CD14-positive monocyte (primary cell): ENCODE data around the gene ZNF653. TPM values are rescaled to one million over a fixed set of nuclear protein-coding genes. Genes with fewer than 3 reads are reported as not detected.
A peak's percentile ranks its signal among the peaks of the same experiment; 100 is the strongest.

Experiments
- DNase-seq, 3 donors: peaks; one replicate each; pipeline ENCODE4 v3.0.0-alpha.2; 2011 to 2022
- H2AFZ ChIP-seq: 2 replicates; pipeline ENCODE4 v1.6.0; 2012; ENCODE audit warnings: mild to moderate bottlenecking, low read depth, low read length, inconsistent platforms; ENCODE audit not compliant: insufficient read depth, poor library complexity, severe bottlenecking
- H3K27ac ChIP-seq, 2 donors: 1 replicate in 1 of 2; 2 replicates in 1 of 2; pipeline ENCODE4 v1.5.1; 2012 to 2013; ENCODE audit warnings: low read length in 2 of 2, control low read depth in 1 of 2, inconsistent platforms in 1 of 2, low read depth in 1 of 2, mild to moderate bottlenecking in 1 of 2
- H3K27me3 ChIP-seq, 2 donors: one replicate each; pipeline versions ENCODE4 v1.6.0 to v1.6.1; 2011 to 2013; ENCODE audit warnings: low read length in 2 of 2; ENCODE audit not compliant: control insufficient read depth in 2 of 2, insufficient read depth in 2 of 2
- H3K36me3 ChIP-seq, 2 donors: replicated peaks in 1 of 2; 1 replicate in 1 of 2; 2 replicates in 1 of 2; pipeline versions ENCODE4 v1.5.1 to v1.6.1; 2012 to 2013; ENCODE audit warnings: low read length in 2 of 2, control low read depth in 1 of 2, inconsistent platforms in 1 of 2, mild to moderate bottlenecking in 1 of 2; ENCODE audit not compliant: insufficient read depth in 2 of 2, control insufficient read depth in 1 of 2
- H3K4me1 ChIP-seq, 2 donors: 1 replicate in 1 of 2; 2 replicates in 1 of 2; pipeline versions ENCODE4 v1.5.1 to v1.6.1; 2012 to 2013; ENCODE audit warnings: low read length in 2 of 2, control low read depth in 1 of 2, inconsistent platforms in 1 of 2, mild to moderate bottlenecking in 1 of 2, moderate library complexity in 1 of 2; ENCODE audit not compliant: insufficient read depth in 2 of 2, control insufficient read depth in 1 of 2
- H3K4me2 ChIP-seq: replicated peaks from 2 replicates; pipeline ENCODE3; 2012; ENCODE audit warnings: low read length, moderate library complexity, mild to moderate bottlenecking; ENCODE audit not compliant: poor library complexity, severe bottlenecking; ENCODE audit errors: extremely low read depth
- H3K4me3 ChIP-seq, 3 experiments: fragments of 200-600 bp in 1 of 3; sonication (generic) in 1 of 3; replicated peaks in 1 of 3; 1 replicate in 2 of 3; 2 replicates in 1 of 3; pipeline ENCODE4 v1.5.1; 2011 to 2013; ENCODE audit warnings: low read length in 3 of 3, mild to moderate bottlenecking in 3 of 3, control low read depth in 2 of 3, low read depth in 2 of 3, inconsistent platforms in 1 of 3, moderate library complexity in 1 of 3
- H3K79me2 ChIP-seq: 2 replicates; pipeline ENCODE4 v1.6.0; 2012; ENCODE audit warnings: mild to moderate bottlenecking, control low read depth, inconsistent platforms, low read length, moderate library complexity; ENCODE audit not compliant: insufficient read depth
- H3K9ac ChIP-seq: 2 replicates; pipeline ENCODE4 v1.6.0; 2017; ENCODE audit warnings: low read length, mild to moderate bottlenecking; ENCODE audit not compliant: insufficient read depth, poor library complexity, severe bottlenecking
- H3K9me3 ChIP-seq, 2 donors: replicated peaks in 1 of 2; 1 replicate in 1 of 2; 2 replicates in 1 of 2; pipeline versions ENCODE4 v1.5.1 to v1.6.1; 2012 to 2013; ENCODE audit warnings: low read length in 2 of 2, control low read depth in 1 of 2; ENCODE audit not compliant: control insufficient read depth in 1 of 2, insufficient read depth in 1 of 2
- H4K20me1 ChIP-seq: 2 replicates; pipeline ENCODE4 v1.6.0; 2012; ENCODE audit warnings: mild to moderate bottlenecking, low read length, control low read depth, moderate library complexity; ENCODE audit not compliant: insufficient read depth
- H3K27ac Mint-ChIP-seq, 7 donors: one replicate each; pipeline ENCODE4 v1.8.0; 2020; ENCODE audit warnings: mild to moderate bottlenecking in 7 of 7, mixed read lengths in 7 of 7, moderate library complexity in 6 of 7, inconsistent platforms in 2 of 7
- H3K27me3 Mint-ChIP-seq, 3 donors: one replicate each; pipeline ENCODE4 v1.8.0; 2021 to 2022; ENCODE audit warnings: low read depth in 3 of 3, mild to moderate bottlenecking in 3 of 3, mixed read lengths in 3 of 3, moderate library complexity in 3 of 3, inconsistent platforms in 1 of 3
- H3K36me3 Mint-ChIP-seq, 2 donors: one replicate each; pipeline ENCODE4 v1.8.0; 2020; ENCODE audit warnings: mixed read lengths in 2 of 2, inconsistent platforms in 1 of 2, mild to moderate bottlenecking in 1 of 2
- H3K4me1 Mint-ChIP-seq: one replicate; pipeline ENCODE4 v1.8.0; 2020; ENCODE audit warnings: mild to moderate bottlenecking, mixed read lengths
- H3K4me3 Mint-ChIP-seq, 2 donors: one replicate each; pipeline ENCODE4 v1.8.0; 2020; ENCODE audit warnings: mild to moderate bottlenecking in 2 of 2, mixed read lengths in 2 of 2, moderate library complexity in 1 of 2
- H3K9me3 Mint-ChIP-seq, 7 donors: one replicate each; pipeline ENCODE4 v1.8.0; 2020 to 2022; ENCODE audit warnings: mixed read lengths in 7 of 7, mild to moderate bottlenecking in 6 of 7, moderate library complexity in 6 of 7, inconsistent platforms in 2 of 7
- WGBS: methylation state at CpG from one replicate; pipeline ENCODE4 v1.1.5; 2013; ENCODE audit warnings: missing lambda C conversion rate; ENCODE audit not compliant: insufficient coverage; 5-methylcytosine and 5-hydroxymethylcytosine counted together
- intact Hi-C, 2 donors: fragments of 100-400 bp; cut with micrococcal nuclease; formaldehyde crosslinking; loops; one replicate each; pipeline versions ENCODE4 v1.15.0 to v1.15.1; 2023
- polyA plus RNA-seq, 3 donors: library from polyadenylated mRNA; depleted of rRNA in 1 of 3; unstranded in 2 of 3; stranded (reverse) in 1 of 3; fragments of 300-500 nt in 2 of 3; fragments of >200 nt in 1 of 3; fragmentation: Illumina TruSeq in 2 of 3; gene quantifications; 1 replicate in 2 of 3; 2 replicates in 1 of 3; pipeline ENCODE4 v1.2.3, GENCODE V29; 2012 to 2021
- TF ChIP-seq, protein P1 (sequence below): fragments of 200-600 bp; IDR thresholded peaks from one replicate; pipeline ENCODE4 v1.8.0; 2022; ENCODE audit warnings: antibody characterized with exemption, mild to moderate bottlenecking

Gene ZNF653
- polyA plus RNA-seq, 3 donors, result 0.88 to 8.1 (median 1.2) TPM

DNA sequence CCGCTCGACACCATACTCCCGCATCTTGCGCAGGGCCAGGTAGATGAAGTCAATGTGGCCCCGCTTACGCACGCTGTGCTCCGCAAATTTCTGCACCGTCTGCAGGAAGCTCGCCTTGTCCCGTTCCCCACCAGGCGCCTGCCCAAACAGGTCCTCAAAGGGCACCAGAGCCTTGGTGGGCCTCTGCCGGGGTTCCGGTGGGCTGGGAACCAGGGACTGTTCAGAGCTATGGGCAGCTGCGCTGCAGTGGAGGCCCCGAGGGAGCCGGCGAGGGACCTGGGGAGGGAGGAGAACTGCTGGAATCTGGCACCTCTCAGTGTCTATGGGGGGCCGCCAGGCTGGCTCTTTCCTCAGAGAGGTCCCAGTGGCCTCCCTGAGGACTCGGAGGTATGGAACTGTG lies 8.3 kb upstream of the ZNF653 start:
- H3K79me2 ChIP-seq, result no peaks in the 10 kb centered on the region
- Mint-ChIP-seq H3K4me3 (no peak overlapping the region), H3K27ac (peak overlapping the region in 1 of 7 donors; percentile 73), H3K9me3 (no peaks in the 10 kb centered on the region), H3K4me1 (peaks cover 5% of the 10 kb centered on the region), H3K27me3 (peaks cover 0 to 2% (median 0%) of the 10 kb centered on the region in 3 donors), H3K36me3 (peaks cover 40 to 81% of the 10 kb centered on the region in 2 donors)
- H3K36me3 ChIP-seq, result peaks cover 42 to 72% of the 10 kb centered on the region in 2 donors
- H3K4me3 ChIP-seq, result no peak overlapping the region
- intact Hi-C loops, result no loop called here
- TF ChIP-seq, protein P1, sequence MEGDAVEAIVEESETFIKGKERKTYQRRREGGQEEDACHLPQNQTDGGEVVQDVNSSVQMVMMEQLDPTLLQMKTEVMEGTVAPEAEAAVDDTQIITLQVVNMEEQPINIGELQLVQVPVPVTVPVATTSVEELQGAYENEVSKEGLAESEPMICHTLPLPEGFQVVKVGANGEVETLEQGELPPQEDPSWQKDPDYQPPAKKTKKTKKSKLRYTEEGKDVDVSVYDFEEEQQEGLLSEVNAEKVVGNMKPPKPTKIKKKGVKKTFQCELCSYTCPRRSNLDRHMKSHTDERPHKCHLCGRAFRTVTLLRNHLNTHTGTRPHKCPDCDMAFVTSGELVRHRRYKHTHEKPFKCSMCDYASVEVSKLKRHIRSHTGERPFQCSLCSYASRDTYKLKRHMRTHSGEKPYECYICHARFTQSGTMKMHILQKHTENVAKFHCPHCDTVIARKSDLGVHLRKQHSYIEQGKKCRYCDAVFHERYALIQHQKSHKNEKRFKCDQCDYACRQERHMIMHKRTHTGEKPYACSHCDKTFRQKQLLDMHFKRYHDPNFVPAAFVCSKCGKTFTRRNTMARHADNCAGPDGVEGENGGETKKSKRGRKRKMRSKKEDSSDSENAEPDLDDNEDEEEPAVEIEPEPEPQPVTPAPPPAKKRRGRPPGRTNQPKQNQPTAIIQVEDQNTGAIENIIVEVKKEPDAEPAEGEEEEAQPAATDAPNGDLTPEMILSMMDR, result no peak
- no peaks in the 10 kb centered on the region for H3K4me1 ChIP-seq
- H4K20me1 ChIP-seq, result no peaks in the 10 kb centered on the region
- no peak overlapping the region for H3K4me2 ChIP-seq
- H3K27me3 ChIP-seq, result no peaks in the 10 kb centered on the region
- H3K27ac ChIP-seq, result no peak overlapping the region
- H2AFZ ChIP-seq, result no peak overlapping the region
- no peaks in the 10 kb centered on the region for H3K9me3 ChIP-seq
- 96% methylated on average over 19 of the region's 20 CpGs for WGBS
- no peak overlapping the region for H3K9ac ChIP-seq
- no peak for DNase-seq

DNA sequence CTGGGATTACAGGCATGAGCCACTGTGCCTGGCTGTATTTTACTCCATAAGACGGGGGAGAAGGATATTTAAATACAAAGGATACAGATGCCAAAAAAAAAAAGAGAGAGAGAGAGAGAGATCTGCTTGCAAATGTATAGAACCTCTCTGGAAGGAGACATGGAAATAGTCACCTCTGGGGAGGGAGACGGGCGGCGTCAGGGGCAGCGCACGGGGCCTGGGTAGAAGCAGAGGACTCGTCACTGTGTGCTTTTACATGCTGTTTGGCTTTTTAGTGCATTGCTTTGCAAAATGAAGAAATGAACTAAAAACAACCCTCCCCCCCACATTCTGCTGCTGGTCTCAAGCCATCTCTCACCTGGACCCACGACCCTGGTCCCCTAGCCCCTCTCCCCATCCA lies 4.8 kb upstream of the ZNF653 start:
- TF ChIP-seq, protein P1, result no peak
- no peak overlapping the region for H3K27ac ChIP-seq

More for the DNA sequence above, 4.8 kb upstream of the ZNF653 start:
- Histone ChIP-seq H3K79me2 (no peaks in the 10 kb centered on the region), H3K9me3 (no peaks in the 10 kb centered on the region), H2AFZ (no peak overlapping the region), H3K4me1 (peaks cover 12 to 15% of the 10 kb centered on the region in 2 donors), H3K27me3 (no peaks in the 10 kb centered on the region), H3K36me3 (peaks cover 23 to 41% of the 10 kb centered on the region in 2 donors), H4K20me1 (no peaks in the 10 kb centered on the region), H3K4me3 (no peak overlapping the region), H3K9ac (no peak overlapping the region), H3K4me2 (no peak overlapping the region)
- Mint-ChIP-seq H3K27ac (no peak overlapping the region), H3K4me1 (peaks cover 14% of the 10 kb centered on the region), H3K4me3 (no peak overlapping the region), H3K9me3 (no peaks in the 10 kb centered on the region), H3K36me3 (peaks cover 25 to 55% of the 10 kb centered on the region in 2 donors), H3K27me3 (peaks cover 0 to 2% (median 0%) of the 10 kb centered on the region in 3 donors)
- no peak for DNase-seq
- intact Hi-C loops, result no loop called here
- 86% methylated on average over 1 of the region's 8 CpGs for WGBS
